A549 (cell line): ENCODE data around the gene JADE3.

Source experiments
- CHD4 ChIP-seq: fragments of 200-600 bp; sonication (generic); IDR thresholded peaks from 2 replicates; pipeline ENCODE4 v1.6.1; 2016; ENCODE audit warnings: antibody characterized with exemption, mild to moderate bottlenecking, borderline replicate concordance
- CTCF ChIP-seq: fragments of >200 bp; sonication (Bioruptor Twin); formaldehyde crosslinking; IDR thresholded peaks from 3 replicates; pipeline ENCODE4 v1.5.1; 2016
- EHF ChIP-seq: fragments of 250-450 bp; sonication (Bioruptor Pico); IDR thresholded peaks from 2 replicates; pipeline ENCODE4 v1.5.0; 2020; ENCODE audit warnings: mild to moderate bottlenecking
- ESRRA ChIP-seq: fragments of 150-350 bp; IDR thresholded peaks from 2 replicates; pipeline ENCODE4 v1.6.1; 2014; ENCODE audit warnings: mild to moderate bottlenecking, low read length, borderline replicate concordance
- MAX ChIP-seq: IDR thresholded peaks from 2 replicates; pipeline ENCODE4 v1.6.1; 2012
- SREBF2 ChIP-seq: fragments of 450-650 bp; IDR thresholded peaks from 2 replicates; pipeline ENCODE4 v1.6.1; 2014; ENCODE audit warnings: mild to moderate bottlenecking, moderate library complexity
- USF2 ChIP-seq: fragments of 450-650 bp; IDR thresholded peaks from 2 replicates; pipeline ENCODE4 v1.6.1; 2014; ENCODE audit warnings: antibody characterized with exemption

GRCh38 chrX:47026198-47026597 is 114.0 kb downstream of the JADE3 start:
- no peak for TF ChIP-seq USF2
- no peak for TF ChIP-seq MAX
- no peak for TF ChIP-seq CTCF
- no peak for TF ChIP-seq CHD4
- TF ChIP-seq EHF (CRISPR knock-in tag), result no peak
- no peak for TF ChIP-seq SREBF2
- TF ChIP-seq ESRRA, result no peak
